Neural cell (in vitro differentiated cells): Measurements from ENCODE around the gene SLC7A6OS. TPM values are rescaled to one million over a fixed set of nuclear protein-coding genes. Genes with fewer than 3 reads are reported as not detected.

Source experiments
- H2AFZ ChIP-seq: fragments of 200-600, 300-800 bp; sonication (generic), shearing (Covaris generic); 2 replicates; pipeline ENCODE4 v1.6.0; 2014; ENCODE audit warnings: low read depth, mild to moderate bottlenecking, antibody characterized with exemption, low read length, moderate library complexity
- H3F3A ChIP-seq: fragments of 200-600 bp; shearing (Covaris generic); 2 replicates; pipeline ENCODE4 v1.6.1; 2016; ENCODE audit warnings: mild to moderate bottlenecking, moderate library complexity, mixed read lengths, antibody characterized with exemption, low read length; ENCODE audit not compliant: insufficient read depth, poor library complexity, severe bottlenecking
- H3K27ac ChIP-seq: fragments of 200-600, 300-800 bp; sonication (generic), shearing (Covaris generic); 2 replicates; pipeline ENCODE4 v1.5.1; 2014; ENCODE audit warnings: mild to moderate bottlenecking, low read length, moderate library complexity
- H3K27me3 ChIP-seq: fragments of 300-800, 200-600 bp; sonication (generic), shearing (Covaris generic); 2 replicates; pipeline ENCODE4 v1.6.0; 2014; ENCODE audit warnings: mild to moderate bottlenecking, low read depth, low read length, moderate library complexity; ENCODE audit not compliant: insufficient read depth
- H3K36me3 ChIP-seq: fragments of 300-800, 200-600 bp; sonication (generic), shearing (Covaris generic); 2 replicates; pipeline ENCODE4 v1.5.1; 2014; ENCODE audit warnings: mild to moderate bottlenecking, antibody characterized with exemption, low read length, moderate library complexity; ENCODE audit not compliant: insufficient read depth
- H3K4me2 ChIP-seq: fragments of 300-800, 200-600 bp; sonication (generic), shearing (Covaris generic); 2 replicates; pipeline ENCODE4 v1.6.0; 2014; ENCODE audit warnings: mild to moderate bottlenecking, low read length
- H3K4me3 ChIP-seq: fragments of 300-800, 200-600 bp; sonication (generic), shearing (Covaris generic); 2 replicates; pipeline ENCODE4 v1.5.1; 2014; ENCODE audit warnings: mild to moderate bottlenecking, low read length, moderate library complexity
- H3K79me2 ChIP-seq: fragments of 200-600 bp; shearing (Covaris generic); replicated peaks from 2 replicates; pipeline ENCODE4 v1.6.0; 2014; ENCODE audit warnings: mild to moderate bottlenecking, low read length, moderate library complexity; ENCODE audit not compliant: insufficient read depth
- H3K9ac ChIP-seq: fragments of 300-800, 200-600 bp; sonication (generic), shearing (Covaris generic); 2 replicates; pipeline ENCODE4 v1.6.1; 2016; ENCODE audit warnings: mild to moderate bottlenecking, low read length, mixed read lengths
- H3K9me2 ChIP-seq: fragments of 200-600 bp; shearing (Covaris generic); 2 replicates; pipeline ENCODE4 v1.6.1; 2016; ENCODE audit warnings: mild to moderate bottlenecking, low read length, mixed read lengths; ENCODE audit not compliant: insufficient read depth
- H3K9me3 ChIP-seq: fragments of 200-600, 300-800 bp; sonication (generic), shearing (Covaris generic); 2 replicates; pipeline ENCODE4 v1.6.1; 2016; ENCODE audit warnings: mild to moderate bottlenecking, mixed run types, low read length, moderate library complexity, mixed read lengths
- H4K20me1 ChIP-seq: fragments of 200-600 bp; shearing (Covaris generic); 2 replicates; pipeline ENCODE4 v1.6.1; 2016; ENCODE audit warnings: mild to moderate bottlenecking, mixed run types; ENCODE audit not compliant: insufficient read depth
- EZH2 ChIP-seq: fragments of 200-600, 300-800 bp; shearing (Covaris generic), sonication (generic); IDR thresholded peaks from 2 replicates; pipeline ENCODE4 v1.6.1; 2014; ENCODE audit warnings: antibody characterized with exemption, low read length, borderline replicate concordance, mild to moderate bottlenecking; ENCODE audit not compliant: insufficient read depth, poor library complexity, severe bottlenecking
- MXI1 ChIP-seq: fragments of 450-650 bp; conservative IDR thresholded peaks from 2 replicates; pipeline ENCODE4 v1.6.1; 2014; ENCODE audit warnings: antibody characterized with exemption, mild to moderate bottlenecking; ENCODE audit not compliant: poor library complexity, severe bottlenecking
- POLR2AphosphoS5 ChIP-seq: IDR thresholded peaks from 2 replicates; pipeline ENCODE4 v1.6.1; 2012
- RAD21 ChIP-seq: fragments of 450-650 bp; conservative IDR thresholded peaks from 2 replicates; pipeline ENCODE4 v1.6.1; 2014; ENCODE audit warnings: antibody characterized with exemption, mild to moderate bottlenecking, moderate library complexity
- TAF1 ChIP-seq: IDR thresholded peaks from 2 replicates; pipeline ENCODE4 v1.6.1; 2012; ENCODE audit warnings: low read depth
- polyA plus RNA-seq: library from polyadenylated mRNA; depleted of rRNA; stranded (reverse); fragments of >200 nt; gene quantifications from 2 replicates; pipeline ENCODE4 v1.2.3, GENCODE V29; 2014
- TF ChIP-seq, protein P1 (sequence below): fragments of 450-650 bp; IDR thresholded peaks from 2 replicates; pipeline ENCODE4 v1.5.1; 2014; ENCODE audit warnings: antibody characterized with exemption, mild to moderate bottlenecking, moderate library complexity; ENCODE audit not compliant: poor library complexity, severe bottlenecking
- TF ChIP-seq, protein P2 (sequence below): IDR thresholded peaks from 2 replicates; pipeline ENCODE4 v1.6.1; 2012; ENCODE audit warnings: borderline replicate concordance

Gene SLC7A6OS
- polyA plus RNA-seq, 1 donor from 2014 or later, result 21.3 TPM

DNA sequence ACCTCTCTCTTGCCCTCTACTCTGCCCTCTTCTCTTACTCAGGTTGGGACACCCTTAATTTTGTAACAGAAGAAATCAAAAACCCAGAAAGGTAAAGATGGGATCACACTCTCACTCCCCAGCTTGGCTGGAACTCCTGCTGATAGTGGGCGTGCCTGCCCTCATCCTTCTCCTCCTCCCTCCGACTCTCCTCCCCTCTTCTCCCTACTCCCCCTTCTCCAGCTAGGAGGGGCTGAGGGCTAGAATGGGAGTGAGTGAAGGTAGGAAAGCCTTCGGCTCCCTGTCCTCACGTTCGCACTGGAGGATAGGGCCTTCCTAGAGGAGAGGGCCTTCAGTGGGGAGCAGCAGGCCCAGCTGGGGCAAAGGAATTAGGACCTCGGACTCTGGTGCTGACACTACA is 20.3 kb downstream of the SLC7A6OS start:
- Histone ChIP-seq H3K9me2 (no peaks in the 10 kb centered on the region), H3K9me3 (no peaks in the 10 kb centered on the region), H3K36me3 (peaks cover 4% of the 10 kb centered on the region), H3K4me2 (no peak overlapping the region), H2AFZ (no peak overlapping the region), H3F3A (no peaks in the 10 kb centered on the region), H3K27ac (no peak overlapping the region), H3K4me3 (no peak overlapping the region), H3K27me3 (no peaks in the 10 kb centered on the region), H4K20me1 (no peaks in the 10 kb centered on the region), H3K9ac (no peak overlapping the region), H3K79me2 (no peaks in the 10 kb centered on the region)
- TF ChIP-seq, protein P1, sequence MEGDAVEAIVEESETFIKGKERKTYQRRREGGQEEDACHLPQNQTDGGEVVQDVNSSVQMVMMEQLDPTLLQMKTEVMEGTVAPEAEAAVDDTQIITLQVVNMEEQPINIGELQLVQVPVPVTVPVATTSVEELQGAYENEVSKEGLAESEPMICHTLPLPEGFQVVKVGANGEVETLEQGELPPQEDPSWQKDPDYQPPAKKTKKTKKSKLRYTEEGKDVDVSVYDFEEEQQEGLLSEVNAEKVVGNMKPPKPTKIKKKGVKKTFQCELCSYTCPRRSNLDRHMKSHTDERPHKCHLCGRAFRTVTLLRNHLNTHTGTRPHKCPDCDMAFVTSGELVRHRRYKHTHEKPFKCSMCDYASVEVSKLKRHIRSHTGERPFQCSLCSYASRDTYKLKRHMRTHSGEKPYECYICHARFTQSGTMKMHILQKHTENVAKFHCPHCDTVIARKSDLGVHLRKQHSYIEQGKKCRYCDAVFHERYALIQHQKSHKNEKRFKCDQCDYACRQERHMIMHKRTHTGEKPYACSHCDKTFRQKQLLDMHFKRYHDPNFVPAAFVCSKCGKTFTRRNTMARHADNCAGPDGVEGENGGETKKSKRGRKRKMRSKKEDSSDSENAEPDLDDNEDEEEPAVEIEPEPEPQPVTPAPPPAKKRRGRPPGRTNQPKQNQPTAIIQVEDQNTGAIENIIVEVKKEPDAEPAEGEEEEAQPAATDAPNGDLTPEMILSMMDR, result no peak

DNA sequence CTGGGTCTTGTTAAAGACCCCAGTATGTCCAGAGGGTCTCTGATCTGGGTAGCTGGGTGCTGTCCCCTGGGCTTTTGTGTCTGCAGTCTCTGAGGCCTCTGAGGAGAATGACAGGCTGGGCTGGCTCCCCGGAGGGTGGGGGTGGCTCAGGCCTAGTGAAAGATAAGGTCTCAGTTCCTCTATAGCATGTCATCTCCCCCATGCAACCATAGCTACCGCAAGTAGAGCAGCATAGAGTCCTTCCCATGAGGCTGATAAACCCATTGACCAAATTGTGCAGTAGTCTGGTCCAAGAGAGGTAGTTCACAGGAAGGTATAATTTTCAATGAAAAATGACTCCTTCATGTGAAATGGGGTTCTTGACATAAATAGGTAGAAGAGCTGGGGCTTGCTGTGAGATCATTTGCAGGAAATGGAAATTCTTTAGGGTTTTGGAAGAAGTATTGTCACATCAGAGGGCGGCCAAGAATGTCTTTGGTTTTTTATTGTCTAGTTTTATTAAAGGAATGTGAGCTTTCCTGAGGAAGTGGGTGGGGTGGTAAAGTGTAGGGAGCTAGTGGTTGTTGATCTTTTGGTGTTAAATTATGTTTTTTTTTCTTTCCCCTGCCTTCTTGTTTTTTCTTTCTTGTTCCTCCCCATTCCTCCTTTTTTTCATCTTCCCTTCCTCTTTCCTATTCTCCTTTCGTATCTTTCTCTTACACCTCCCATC is 21.0 kb downstream of the SLC7A6OS start:
- H2AFZ ChIP-seq, result no peak overlapping the region
- no peaks in the 10 kb centered on the region for H4K20me1 ChIP-seq
- no peak overlapping the region for H3K9ac ChIP-seq
- no peaks in the 10 kb centered on the region for H3K9me3 ChIP-seq
- no peak overlapping the region for H3K27ac ChIP-seq
- no peaks in the 10 kb centered on the region for H3K27me3 ChIP-seq
- H3K4me2 ChIP-seq, result no peak overlapping the region
- H3K9me2 ChIP-seq, result no peaks in the 10 kb centered on the region
- no peak for TF ChIP-seq EZH2
- TF ChIP-seq RAD21, result no peak
- TF ChIP-seq, protein P1, result no peak
- no peak for TF ChIP-seq POLR2AphosphoS5
- TF ChIP-seq MXI1, result no peak
- TF ChIP-seq, protein P2, sequence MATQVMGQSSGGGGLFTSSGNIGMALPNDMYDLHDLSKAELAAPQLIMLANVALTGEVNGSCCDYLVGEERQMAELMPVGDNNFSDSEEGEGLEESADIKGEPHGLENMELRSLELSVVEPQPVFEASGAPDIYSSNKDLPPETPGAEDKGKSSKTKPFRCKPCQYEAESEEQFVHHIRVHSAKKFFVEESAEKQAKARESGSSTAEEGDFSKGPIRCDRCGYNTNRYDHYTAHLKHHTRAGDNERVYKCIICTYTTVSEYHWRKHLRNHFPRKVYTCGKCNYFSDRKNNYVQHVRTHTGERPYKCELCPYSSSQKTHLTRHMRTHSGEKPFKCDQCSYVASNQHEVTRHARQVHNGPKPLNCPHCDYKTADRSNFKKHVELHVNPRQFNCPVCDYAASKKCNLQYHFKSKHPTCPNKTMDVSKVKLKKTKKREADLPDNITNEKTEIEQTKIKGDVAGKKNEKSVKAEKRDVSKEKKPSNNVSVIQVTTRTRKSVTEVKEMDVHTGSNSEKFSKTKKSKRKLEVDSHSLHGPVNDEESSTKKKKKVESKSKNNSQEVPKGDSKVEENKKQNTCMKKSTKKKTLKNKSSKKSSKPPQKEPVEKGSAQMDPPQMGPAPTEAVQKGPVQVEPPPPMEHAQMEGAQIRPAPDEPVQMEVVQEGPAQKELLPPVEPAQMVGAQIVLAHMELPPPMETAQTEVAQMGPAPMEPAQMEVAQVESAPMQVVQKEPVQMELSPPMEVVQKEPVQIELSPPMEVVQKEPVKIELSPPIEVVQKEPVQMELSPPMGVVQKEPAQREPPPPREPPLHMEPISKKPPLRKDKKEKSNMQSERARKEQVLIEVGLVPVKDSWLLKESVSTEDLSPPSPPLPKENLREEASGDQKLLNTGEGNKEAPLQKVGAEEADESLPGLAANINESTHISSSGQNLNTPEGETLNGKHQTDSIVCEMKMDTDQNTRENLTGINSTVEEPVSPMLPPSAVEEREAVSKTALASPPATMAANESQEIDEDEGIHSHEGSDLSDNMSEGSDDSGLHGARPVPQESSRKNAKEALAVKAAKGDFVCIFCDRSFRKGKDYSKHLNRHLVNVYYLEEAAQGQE, result no peak
- TF ChIP-seq TAF1, result no peak
- H3K36me3 ChIP-seq, result peaks cover 4% of the 10 kb centered on the region
- no peaks in the 10 kb centered on the region for H3K79me2 ChIP-seq
- no peak overlapping the region for H3K4me3 ChIP-seq
- no peaks in the 10 kb centered on the region for H3F3A ChIP-seq
